ENCODE results near the gene TRNT1. TPM values are rescaled to one million over a fixed set of nuclear protein-coding genes. Genes with fewer than 3 reads are reported as not detected.

Gene TRNT1
- total and polyA plus RNA-seq, 2 of the 8 experiments (the other 6 are each of a cell fraction or from before 2014, with no cell fraction given): 7.2 to 33.1 TPM

DNA sequence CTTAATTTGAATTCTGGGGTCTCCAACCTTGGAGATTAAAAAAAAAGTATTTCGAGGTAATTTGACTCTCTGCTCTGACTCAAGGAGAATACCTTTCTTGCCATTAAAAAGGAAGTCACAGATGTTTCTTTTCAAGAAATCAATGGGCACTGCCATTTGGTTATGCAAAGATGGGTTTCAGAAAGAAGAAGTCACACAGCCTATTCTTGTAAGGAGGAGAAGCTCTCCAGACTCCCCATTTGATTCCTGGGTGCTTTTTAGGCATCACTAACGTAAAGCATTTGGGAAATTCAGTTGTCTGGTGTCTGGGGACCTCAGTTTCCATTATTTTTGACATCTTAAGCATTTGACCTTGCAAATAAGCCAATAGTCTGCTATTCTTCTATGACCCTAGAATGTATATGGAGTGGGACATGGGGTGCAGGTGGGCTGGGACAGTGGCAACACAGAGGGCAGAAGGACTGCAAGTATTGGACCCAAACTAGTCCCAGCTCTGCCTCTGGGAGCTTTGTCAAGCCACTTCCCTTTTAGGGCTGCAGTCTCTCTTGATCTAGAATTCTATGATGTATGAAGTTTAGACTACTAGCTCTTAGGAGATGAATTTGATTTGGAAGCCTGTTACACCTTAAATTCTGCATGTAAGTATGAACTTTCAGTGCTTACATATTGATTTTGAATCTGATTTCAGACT lies 44.4 kb upstream of the TRNT1 start:
- H3K9me3 ChIP-seq (ENCODE audit: insufficient read depth in 2 of 2, low read depth in 1 of 2, low read length in 1 of 2): no peaks in the 10 kb centered on the region
- 73% methylated on average over 2 of the region's 2 CpGs; no CpG with 5 or more reads in 1 of the 2 experiments for WGBS, 2 experiments (ENCODE audit: extremely low coverage in 1 of 2, insufficient coverage in 1 of 2, insufficient read length in 1 of 2, insufficient replicate concordance in 2 of 2, low coverage in 1 of 2, low lambda C conversion rate in 2 of 2, missing lambda C conversion rate in 1 of 2)
- H2BK120ac ChIP-seq (replicated peaks; ENCODE audit: low read depth, low read length): no peak overlapping the region
- no peak overlapping the region for H2BK15ac ChIP-seq (ENCODE audit: low read length)
- no peak overlapping the region for H2BK12ac ChIP-seq (ENCODE audit: low read depth, low read length)
- no peak overlapping the region for H3K4ac ChIP-seq (replicated peaks; ENCODE audit: insufficient read length, low read depth, low read length)
- FAIRE-seq (no peak), DNase-seq (ENCODE audit: low read depth in 1 of 2, low spot score in 2 of 2) (no peak)
- no peak overlapping the region for H3K14ac ChIP-seq (ENCODE audit: insufficient read length)
- no peak overlapping the region for H3K27ac ChIP-seq (ENCODE audit: low read depth, low read length)
- H3K79me1 ChIP-seq (ENCODE audit: low read depth, low read length): no peaks in the 10 kb centered on the region
- no peak overlapping the region for H3K9ac ChIP-seq (replicated peaks in 1 of 4; ENCODE audit: extremely low read depth in 1 of 4, low read depth in 3 of 4, low read length in 3 of 4)
- no peak overlapping the region for H4K91ac ChIP-seq (replicated peaks; ENCODE audit: insufficient read length, low read length)
- H3K4me1 ChIP-seq (replicated peaks in 1 of 4; ENCODE audit: control insufficient read depth in 3 of 4, insufficient read depth in 4 of 4, low read length in 3 of 4): peaks cover 1 to 15% (median 3%) of the 10 kb centered on the region in 4 experiments; a peak in 5 of 7 replicates
- no peak overlapping the region for H3K23ac ChIP-seq (ENCODE audit: insufficient read length)
- no peak overlapping the region for H3K4me3 ChIP-seq (ENCODE audit: extremely low read depth in 1 of 4, insufficient read depth in 2 of 4, low read depth in 3 of 4, low read length in 4 of 4)
- ChIA-PET CTCF (ENCODE audit: partially characterized antibody) (no interaction called here), POLR2A (ENCODE audit: partially characterized antibody) (interaction anchor here (1.7 kb wide), 1 partner anchor 15 kb away, joined by 3 read pairs; no protein-coding TSS in a partner anchor)
- TF ChIP-seq EZH2 (IDR thresholded peaks at IDR 0.05; ENCODE audit: low read depth, low read length, severe bottlenecking) (no peak), RFX5 (IDR thresholded peaks at IDR 0.05; ENCODE audit: borderline replicate concordance, low read depth, low read length) (no peak), BRCA1 (IDR thresholded peaks at IDR 0.05; ENCODE audit: low read depth, low read length) (no peak), MAFK (IDR thresholded peaks at IDR 0.05; ENCODE audit: low read depth, low read length) (no peak), FOSL1 (IDR thresholded peaks at IDR 0.05; ENCODE audit: insufficient read depth, low read depth, low read length) (no peak), BCL11A (IDR thresholded peaks at IDR 0.05; ENCODE audit: low read depth in 2 of 2, low read length in 2 of 2) (no peak)
- H2BK20ac ChIP-seq (ENCODE audit: low read length): no peak overlapping the region
- no peak overlapping the region for H3K56ac ChIP-seq (replicated peaks; ENCODE audit: insufficient read length, low read depth, low read length)
- no peak overlapping the region for H2AFZ ChIP-seq (ENCODE audit: low read length)
- H3K18ac ChIP-seq (ENCODE audit: extremely low read depth, low read length): no peak overlapping the region
- H4K5ac ChIP-seq (ENCODE audit: insufficient read length, low read depth, low read length): no peak overlapping the region
- no peak overlapping the region for H3K4me2 ChIP-seq (ENCODE audit: insufficient read depth in 1 of 2, low read depth in 2 of 2, low read length in 2 of 2)
- no peak overlapping the region for H4K8ac ChIP-seq (ENCODE audit: extremely low read depth, insufficient read depth, low read length)
- H3K27me3 ChIP-seq (replicated peaks in 1 of 4; ENCODE audit: control insufficient read depth in 3 of 4, extremely low read depth in 1 of 4, insufficient read depth in 3 of 4, low read length in 3 of 4): no peaks in the 10 kb centered on the region
- H3K36me3 ChIP-seq (ENCODE audit: control insufficient read depth in 2 of 4, insufficient read depth in 4 of 4, low read length in 3 of 4): no peaks in the 10 kb centered on the region
- H4K20me1 ChIP-seq (replicated peaks in 1 of 2; ENCODE audit: control insufficient read depth in 1 of 2, insufficient read depth in 2 of 2, low read length in 2 of 2): no peaks in the 10 kb centered on the region
- H2BK5ac ChIP-seq (ENCODE audit: low read depth, low read length): no peak overlapping the region
- no peaks in the 10 kb centered on the region for H3K23me2 ChIP-seq (ENCODE audit: low read depth, low read length)
- H2AK5ac ChIP-seq (ENCODE audit: low read depth, low read length): no peak overlapping the region
- no peaks in the 10 kb centered on the region for H3K79me2 ChIP-seq (ENCODE audit: control insufficient read depth in 1 of 2, insufficient read depth in 2 of 2, low read length in 2 of 2)
